A549 (cell line): Measurements from ENCODE around the gene DNAJB6.

ENCODE experiments used
- EP300 ChIP-seq, 2 experiments: fragments of >200 bp; sonication (Bioruptor Twin); formaldehyde crosslinking; IDR thresholded peaks; 2 replicates in 1 of 2; 3 replicates in 1 of 2; pipeline ENCODE4 v1.6.1; 2016 to 2017
- ESRRA ChIP-seq: fragments of 150-350 bp; IDR thresholded peaks from 2 replicates; pipeline ENCODE4 v1.6.1; 2014; ENCODE audit warnings: mild to moderate bottlenecking, low read length, borderline replicate concordance
- JUN ChIP-seq, 2 experiments: fragments of >200 bp; sonication (Bioruptor Twin); formaldehyde crosslinking; IDR thresholded peaks; 2 replicates in 1 of 2; 3 replicates in 1 of 2; pipeline ENCODE4 v1.6.1; 2016 to 2017
- POLR2A ChIP-seq: IDR thresholded peaks from 2 replicates; pipeline ENCODE4 v1.6.1; 2012; ENCODE audit warnings: mild to moderate bottlenecking, low read length
- ZSCAN20 ChIP-seq: fragments of 250-450 bp; sonication (Bioruptor Pico); IDR thresholded peaks from 2 replicates; pipeline ENCODE4 v1.8.0; 2022; ENCODE audit warnings: mild to moderate bottlenecking, moderate library complexity
- TF ChIP-seq, protein P1 (sequence below): fragments of >200 bp; sonication (Bioruptor Twin); formaldehyde crosslinking; IDR thresholded peaks from 3 replicates; pipeline ENCODE4 v1.5.1; 2016
- TF ChIP-seq, protein P2 (sequence below): fragments of 450-650 bp; IDR thresholded peaks from 2 replicates; pipeline ENCODE4 v1.6.1; 2014; ENCODE audit warnings: antibody characterized with exemption
- TF ChIP-seq, protein P3 (sequence below): fragments of 200-600 bp; sonication (generic); IDR thresholded peaks from 2 replicates; pipeline ENCODE4 v1.6.1; 2016; ENCODE audit warnings: antibody characterized with exemption, mild to moderate bottlenecking, moderate library complexity

DNA sequence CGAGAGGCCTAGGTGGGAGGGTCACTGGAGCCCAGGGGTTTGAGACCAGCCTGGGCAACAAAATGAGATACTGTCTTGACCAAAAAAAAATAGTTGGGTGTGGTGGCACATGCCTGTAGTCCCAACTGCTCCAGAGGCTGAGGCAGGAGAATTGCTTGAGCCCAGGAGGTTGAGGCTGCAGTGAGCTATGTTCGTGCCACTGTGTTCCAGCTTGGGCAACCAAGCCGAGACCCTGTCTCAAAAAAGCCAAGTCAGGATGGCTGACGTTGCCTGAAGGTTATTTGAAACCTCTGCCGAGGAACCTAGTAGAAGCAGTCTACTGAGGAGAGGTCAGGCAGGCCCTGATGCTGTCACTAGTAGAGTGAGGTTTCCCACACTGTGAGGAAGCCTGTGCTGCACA, 22.8 kb downstream of the DNAJB6 start:
- no peak for TF ChIP-seq ZSCAN20 (CRISPR knock-in tag)
- no peak for TF ChIP-seq EP300 (IDR thresholded peaks at IDR 0.05)
- TF ChIP-seq JUN (IDR thresholded peaks at IDR 0.05), result no peak
- TF ChIP-seq, protein P1, sequence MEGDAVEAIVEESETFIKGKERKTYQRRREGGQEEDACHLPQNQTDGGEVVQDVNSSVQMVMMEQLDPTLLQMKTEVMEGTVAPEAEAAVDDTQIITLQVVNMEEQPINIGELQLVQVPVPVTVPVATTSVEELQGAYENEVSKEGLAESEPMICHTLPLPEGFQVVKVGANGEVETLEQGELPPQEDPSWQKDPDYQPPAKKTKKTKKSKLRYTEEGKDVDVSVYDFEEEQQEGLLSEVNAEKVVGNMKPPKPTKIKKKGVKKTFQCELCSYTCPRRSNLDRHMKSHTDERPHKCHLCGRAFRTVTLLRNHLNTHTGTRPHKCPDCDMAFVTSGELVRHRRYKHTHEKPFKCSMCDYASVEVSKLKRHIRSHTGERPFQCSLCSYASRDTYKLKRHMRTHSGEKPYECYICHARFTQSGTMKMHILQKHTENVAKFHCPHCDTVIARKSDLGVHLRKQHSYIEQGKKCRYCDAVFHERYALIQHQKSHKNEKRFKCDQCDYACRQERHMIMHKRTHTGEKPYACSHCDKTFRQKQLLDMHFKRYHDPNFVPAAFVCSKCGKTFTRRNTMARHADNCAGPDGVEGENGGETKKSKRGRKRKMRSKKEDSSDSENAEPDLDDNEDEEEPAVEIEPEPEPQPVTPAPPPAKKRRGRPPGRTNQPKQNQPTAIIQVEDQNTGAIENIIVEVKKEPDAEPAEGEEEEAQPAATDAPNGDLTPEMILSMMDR, result no peak
- no peak for TF ChIP-seq POLR2A
- TF ChIP-seq ESRRA, result no peak
- TF ChIP-seq, protein P2, sequence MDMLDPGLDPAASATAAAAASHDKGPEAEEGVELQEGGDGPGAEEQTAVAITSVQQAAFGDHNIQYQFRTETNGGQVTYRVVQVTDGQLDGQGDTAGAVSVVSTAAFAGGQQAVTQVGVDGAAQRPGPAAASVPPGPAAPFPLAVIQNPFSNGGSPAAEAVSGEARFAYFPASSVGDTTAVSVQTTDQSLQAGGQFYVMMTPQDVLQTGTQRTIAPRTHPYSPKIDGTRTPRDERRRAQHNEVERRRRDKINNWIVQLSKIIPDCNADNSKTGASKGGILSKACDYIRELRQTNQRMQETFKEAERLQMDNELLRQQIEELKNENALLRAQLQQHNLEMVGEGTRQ, result no peak
- TF ChIP-seq, protein P3, sequence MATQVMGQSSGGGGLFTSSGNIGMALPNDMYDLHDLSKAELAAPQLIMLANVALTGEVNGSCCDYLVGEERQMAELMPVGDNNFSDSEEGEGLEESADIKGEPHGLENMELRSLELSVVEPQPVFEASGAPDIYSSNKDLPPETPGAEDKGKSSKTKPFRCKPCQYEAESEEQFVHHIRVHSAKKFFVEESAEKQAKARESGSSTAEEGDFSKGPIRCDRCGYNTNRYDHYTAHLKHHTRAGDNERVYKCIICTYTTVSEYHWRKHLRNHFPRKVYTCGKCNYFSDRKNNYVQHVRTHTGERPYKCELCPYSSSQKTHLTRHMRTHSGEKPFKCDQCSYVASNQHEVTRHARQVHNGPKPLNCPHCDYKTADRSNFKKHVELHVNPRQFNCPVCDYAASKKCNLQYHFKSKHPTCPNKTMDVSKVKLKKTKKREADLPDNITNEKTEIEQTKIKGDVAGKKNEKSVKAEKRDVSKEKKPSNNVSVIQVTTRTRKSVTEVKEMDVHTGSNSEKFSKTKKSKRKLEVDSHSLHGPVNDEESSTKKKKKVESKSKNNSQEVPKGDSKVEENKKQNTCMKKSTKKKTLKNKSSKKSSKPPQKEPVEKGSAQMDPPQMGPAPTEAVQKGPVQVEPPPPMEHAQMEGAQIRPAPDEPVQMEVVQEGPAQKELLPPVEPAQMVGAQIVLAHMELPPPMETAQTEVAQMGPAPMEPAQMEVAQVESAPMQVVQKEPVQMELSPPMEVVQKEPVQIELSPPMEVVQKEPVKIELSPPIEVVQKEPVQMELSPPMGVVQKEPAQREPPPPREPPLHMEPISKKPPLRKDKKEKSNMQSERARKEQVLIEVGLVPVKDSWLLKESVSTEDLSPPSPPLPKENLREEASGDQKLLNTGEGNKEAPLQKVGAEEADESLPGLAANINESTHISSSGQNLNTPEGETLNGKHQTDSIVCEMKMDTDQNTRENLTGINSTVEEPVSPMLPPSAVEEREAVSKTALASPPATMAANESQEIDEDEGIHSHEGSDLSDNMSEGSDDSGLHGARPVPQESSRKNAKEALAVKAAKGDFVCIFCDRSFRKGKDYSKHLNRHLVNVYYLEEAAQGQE, result no peak
